Activated CD4-positive, alpha-beta T cell treated with anti-CD3 and anti-CD28 coated beads for 48 hours (primary cell): ENCODE data around the gene ORAI2.
A peak's percentile ranks its signal among the peaks of the same experiment; 100 is the strongest.
"Not testable (repeated sequence)": the region's sequence is repeated elsewhere in the genome, so short reads cannot be mapped to it uniquely, and the experiment has no call there.

ENCODE experiments used
- DNase-seq: peaks from one replicate; pipeline ENCODE4 v3.0.0-alpha.2; 2020

The ORAI2 gene

DNA sequence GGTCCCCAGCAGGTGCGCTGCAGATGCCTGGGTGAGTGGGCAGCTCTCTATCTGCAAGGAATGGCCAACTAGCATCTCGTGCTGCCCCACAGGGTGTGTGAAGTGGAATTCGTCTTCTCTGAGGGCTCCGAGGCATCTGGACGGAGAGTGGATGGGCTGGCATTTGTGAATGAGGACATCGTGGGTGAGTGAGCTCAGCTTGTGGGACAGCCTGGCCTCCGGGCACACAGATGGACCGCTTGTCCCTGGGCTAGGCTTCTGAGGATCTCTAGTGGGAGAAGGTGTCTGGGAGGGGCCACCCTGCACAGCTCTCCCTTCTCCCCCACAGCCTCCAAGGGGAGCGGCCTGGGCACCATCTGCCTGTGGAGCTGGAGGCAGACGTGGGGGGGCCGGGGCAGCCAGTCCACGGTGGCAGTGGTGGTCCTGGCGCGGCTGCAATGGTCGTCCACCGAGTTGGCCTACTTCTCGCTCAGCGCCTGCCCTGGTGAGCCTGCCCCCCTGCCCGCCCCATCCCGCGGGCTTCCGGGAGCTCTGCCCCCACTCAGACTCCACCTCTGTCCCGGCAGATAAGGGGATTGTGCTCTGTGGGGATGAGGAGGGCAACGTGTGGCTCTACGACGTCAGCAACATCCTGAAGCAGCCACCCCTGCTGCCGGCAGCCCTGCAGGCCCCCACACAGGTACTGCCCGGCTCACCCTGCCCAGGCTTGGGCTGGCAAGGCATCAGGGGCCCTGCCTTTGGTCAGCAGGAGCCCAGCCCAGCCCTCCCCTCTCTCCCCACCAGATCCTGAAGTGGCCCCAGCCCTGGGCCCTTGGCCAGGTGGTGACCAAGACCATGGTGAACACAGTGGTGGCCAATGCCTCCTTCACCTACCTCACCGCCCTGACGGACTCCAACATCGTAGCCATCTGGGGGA lies 39.0 kb downstream of the ORAI2 start:
- no peak for DNase-seq

DNA sequence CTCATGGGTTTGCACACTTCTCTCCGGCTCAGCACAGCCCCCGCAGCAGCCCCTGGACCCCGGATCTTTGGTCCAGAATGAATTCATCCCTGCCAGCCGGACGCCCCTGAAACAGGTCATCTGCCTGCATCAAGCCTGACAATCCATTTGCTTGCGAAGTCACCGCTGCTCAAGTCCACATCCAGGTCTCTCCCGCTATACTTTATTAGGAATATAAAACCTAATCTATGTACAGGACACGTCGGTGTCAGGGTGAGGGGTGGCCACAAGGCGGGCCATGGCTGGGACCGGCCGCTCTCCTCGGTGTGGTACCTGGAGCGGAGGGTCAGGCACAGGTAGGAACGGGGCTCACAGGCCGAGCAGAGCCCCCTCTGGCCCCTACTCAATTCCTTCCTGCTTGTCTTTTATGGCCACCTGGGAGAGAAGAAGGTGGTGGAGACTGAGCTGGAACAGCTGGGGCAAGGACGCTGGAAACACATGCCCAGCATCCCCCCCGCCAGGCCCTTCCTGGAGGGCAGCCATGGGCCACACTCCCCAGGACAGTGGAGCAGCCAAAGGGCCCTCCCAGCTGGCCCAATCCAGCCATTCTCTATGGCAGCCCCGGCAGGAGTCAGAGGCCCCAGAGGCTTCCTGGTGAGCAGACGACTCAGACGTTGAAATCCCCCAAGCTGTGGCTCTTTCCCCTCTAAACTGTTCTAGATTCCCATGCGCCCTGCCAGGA lies 40.1 kb downstream of the ORAI2 start:
- DNase-seq = no peak

DNA sequence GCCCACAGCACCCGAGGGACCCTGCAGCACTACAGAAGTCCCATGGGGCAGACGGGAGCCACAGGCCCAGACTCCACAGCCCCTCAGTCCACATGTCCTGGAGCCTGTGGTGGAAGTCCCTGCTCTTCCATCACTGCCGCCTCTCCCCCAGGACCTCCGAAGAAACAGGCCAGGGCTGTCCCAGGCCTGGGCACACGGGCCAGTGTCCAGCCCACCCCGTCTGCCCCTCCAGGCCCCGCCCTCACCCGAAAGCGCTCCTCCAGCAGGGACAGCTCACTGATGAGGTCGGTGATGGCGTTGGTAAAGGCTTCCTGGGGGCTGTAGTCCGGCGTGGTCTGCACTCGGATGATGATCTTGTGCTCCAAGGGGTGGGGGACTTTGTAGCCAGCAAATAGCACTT lies 40.7 kb downstream of the ORAI2 start:
- not testable (repeated sequence) for DNase-seq

DNA sequence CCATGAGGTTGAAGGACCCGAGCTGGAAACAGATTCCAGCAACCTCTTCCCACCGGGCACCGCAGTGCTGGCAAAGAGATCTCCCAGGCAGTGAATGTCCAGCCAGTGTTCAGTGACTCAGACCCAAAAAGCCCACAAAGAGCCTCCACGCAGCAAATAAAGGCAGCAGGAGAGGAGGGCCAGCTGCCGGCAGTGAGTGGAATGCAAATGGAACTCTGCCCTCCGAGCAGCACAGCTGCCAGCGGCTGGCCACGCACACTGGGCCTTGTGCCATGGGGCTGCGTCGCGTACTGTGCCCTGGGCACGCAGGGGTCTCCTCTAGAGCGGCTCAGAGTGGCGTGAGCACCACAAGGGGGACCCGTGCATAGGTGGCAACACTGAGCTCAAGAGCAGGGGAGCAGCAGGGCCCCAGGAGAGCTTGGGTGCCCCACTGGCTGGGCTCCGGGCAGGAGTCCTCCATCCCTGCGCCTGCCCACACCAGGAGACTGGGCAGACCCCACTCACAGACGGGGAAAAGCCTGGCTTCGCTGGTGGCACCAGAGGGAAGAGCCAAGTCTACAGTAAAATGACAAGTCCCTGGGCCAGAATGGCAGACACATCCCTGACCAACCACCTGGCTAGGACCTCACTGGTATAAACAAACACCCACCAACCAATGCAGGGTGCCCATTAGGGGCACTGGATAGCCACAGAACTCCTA lies 41.5 kb downstream of the ORAI2 start:
- not testable (repeated sequence) for DNase-seq

DNA sequence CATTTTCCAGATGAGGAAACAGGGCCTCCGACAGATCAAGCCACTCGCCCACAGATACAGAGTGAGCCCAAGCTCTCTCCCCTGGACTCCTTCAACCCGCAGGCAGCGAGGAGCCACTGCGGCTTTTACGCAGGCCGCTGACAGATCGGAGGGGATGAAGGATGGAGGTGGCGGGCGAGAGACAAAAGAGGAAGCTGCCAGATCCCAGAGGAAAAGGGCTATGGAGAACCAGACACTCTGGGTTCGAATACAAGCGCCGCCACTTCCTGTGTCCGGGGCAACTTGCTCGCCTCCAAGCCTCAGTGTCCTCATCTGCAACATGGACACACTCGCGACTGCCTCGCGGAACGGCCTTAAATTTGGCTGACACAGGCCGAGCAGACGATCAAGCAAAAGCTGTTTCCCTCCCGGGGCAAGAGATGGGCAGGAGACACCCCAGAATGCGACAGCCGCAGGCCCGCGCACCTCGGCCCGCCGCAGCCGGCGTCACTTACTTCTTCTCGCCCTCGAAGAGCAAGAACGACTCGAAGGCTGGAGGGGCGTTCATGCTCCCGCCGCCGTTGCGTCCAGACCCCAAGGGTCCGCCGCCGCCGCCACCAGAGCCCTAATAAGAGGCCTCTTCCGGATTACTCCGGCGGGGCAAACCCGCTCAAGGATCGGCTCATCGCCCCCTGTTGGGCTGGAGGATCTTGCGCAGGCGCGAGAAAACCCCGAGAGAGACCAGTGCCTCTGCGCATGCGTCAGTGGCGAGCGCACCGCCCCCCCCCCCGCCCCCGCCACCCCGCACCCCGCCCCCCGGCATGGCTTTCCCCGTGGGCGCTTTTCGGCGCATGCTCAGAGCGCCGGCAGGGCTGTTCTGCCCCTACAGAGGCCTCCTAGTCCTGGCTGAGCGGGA lies 45.2 kb downstream of the ORAI2 start, which contains the start of gene POLR2J:
Gene POLR2J, minus strand, starts transcription at position 609 of the 895 bp plus-strand sequence. Its CDS starts 62 bp downstream, at position 547.
- DNase-seq = peak; percentile 92

DNA sequence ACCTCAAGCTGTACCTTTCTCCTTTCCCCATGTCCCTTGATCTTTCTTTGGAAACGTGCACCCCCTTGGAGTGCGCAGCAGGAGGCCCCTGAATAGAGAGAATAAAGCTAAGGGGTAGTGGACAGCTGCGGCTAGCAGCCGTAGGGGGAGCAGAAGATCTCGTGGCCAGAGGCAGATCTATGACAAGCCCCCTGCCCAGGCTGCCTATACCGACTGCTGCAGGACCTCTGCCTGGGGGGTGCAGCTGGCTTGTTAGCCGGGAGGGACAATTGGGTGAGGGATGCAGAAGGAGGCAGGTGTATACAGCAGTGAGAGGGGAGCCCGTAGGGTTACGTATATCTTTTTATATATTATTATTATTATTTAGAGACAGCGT lies 45.8 kb downstream of the ORAI2 start:
- DNase-seq = not testable (repeated sequence)

DNA sequence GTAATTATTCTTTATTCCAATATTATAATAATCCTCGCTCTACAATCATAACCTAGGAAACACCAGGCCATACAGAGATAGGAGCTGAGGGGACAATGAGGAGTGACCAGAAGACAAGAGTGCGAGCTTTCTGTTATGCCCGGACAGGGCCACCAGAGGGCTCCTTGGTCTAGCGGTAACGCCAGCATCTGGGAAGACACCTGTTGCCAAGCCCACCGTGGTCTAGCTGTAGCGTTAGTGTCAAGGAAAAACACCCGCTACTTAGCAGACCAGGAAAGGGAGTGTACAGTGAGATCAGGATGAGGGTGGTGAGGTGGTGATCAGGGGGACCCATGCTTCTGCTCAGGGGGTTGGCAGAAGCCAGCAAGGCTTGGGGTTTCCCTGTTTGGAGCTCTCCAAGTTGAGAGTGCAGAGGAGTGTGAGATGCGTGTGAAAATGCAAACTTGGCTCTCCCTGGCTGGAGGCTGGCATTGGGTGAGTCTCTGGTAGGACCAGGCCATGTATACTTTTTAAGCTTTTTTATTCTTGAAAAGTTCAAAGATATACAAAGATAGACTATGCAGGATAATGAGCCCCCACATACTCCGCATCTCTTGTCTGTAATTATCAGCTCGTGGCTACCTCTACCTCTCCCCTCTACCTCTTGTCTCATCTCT lies 46.7 kb downstream of the ORAI2 start:
- peak; percentile 58 for DNase-seq

DNA sequence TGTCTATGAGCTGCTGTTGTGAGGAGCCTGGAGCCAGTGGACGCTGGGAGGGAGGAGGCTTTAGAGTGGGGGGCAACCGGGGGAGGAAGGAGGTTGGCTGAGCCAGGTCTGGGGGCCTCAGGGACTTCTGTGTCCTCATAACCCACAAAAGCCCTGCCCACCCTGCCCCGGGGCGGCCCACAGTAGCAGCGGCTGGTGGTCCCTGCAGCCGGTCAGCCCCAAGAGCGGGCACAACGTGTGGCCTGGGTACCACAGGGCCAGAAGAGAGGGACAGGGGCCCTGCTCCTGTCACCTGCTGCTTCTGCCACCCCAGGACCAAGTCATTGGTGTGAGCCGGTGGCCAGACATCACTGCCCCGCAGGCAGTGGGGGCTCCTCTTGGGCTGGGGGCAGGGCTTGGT lies 48.6 kb downstream of the ORAI2 start:
- DNase-seq = not testable (repeated sequence)

DNA sequence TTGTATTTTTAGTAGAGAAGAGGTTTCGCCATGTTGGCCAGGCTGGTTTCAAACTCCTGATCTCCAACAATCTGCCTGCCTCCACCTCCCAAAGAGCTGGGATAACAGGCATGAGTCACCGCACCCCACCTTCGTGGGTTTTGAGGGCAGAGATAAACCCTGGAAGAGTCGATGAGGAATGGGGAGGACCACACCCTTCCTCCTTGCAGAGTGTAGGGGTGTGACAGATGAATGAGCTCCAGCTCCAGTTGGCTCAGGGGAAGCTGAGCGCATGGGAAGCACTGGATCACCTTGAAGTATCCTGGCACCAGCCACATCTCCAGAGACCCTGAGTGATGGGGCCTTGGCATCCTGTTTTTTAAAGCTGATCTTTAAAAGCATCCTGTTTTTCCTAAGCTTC lies 50.9 kb downstream of the ORAI2 start:
- DNase-seq = not testable (repeated sequence)

DNA sequence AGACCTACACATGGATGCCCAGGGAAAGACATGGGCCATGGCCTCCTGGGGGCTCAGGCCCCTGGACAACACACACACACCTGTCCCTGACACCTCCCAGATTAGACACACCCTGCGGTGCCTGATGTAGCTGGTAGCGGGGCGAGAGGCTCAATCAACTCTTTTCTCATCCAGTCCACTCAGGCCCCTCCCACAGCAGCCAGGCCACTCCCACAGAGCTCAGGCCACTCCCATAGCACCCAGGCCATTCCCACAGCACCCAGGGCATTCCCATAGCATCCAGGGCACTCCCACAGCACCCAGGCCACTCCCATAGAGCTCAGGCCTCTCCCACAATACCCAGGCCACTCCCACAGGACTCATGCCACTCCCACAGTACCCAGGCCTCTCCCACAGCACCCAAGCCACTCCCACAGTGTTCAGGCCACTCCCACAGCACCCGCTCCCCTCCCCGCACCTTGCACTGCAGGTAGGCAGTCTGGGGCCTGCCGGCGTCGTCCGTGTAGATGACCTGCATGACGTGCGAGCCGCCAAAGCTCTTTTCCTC lies 57.2 kb downstream of the ORAI2 start:
- peak; percentile 87 for DNase-seq

DNA sequence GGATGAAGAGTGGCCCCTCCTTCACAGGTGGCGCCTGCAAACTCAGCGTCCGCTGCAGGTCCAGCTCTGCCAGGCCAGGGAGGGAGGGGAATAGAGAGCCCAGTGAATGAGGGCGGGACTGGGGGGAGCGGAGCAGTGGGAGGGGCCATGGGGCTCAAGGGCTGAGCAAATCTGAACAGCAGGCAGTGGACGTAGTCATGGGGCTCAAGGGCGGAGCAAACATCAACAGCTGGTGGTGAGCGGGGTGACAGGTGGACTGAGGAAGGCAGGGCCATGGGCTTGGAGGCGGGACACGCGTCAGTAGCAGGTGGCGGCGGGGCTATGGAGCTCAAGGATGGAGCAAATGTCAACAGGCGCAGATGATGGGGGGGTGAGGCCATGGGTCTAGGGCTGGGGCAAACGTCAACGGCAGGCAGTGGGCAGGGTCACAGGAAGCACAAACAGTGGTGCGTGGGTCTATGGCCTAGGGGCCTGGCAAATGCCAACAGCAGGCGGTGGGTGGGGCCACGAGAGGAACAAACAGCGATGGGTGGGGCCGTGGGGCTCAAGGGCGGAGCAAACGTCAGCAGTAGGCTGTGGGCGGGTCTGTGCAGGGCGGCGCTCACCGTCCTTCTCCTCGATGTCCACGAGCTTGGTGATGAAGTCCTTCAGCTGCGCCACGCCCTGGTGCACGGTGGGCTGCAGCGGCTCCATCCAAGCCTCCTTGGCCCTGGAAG lies 60.0 kb downstream of the ORAI2 start:
- not testable (repeated sequence) for DNase-seq

DNA sequence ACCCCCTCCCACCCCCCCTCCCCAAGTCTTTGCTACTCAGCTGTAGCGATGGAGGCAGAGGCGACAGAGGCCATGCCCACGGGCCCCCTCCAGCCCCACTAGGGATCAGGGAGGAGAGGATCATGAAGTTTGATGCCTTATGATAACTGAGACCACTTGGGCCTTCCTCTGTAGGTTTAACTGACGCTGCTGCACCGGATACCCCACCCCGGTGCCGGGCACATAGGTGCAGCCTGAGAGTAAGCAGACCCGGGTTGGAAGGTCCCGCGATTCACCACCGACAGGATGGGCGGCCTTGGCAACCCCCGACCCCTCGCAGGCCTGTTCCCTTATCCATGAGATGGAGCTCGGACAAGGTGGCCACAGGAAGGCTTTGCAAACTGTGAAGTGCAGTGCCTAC lies 60.7 kb downstream of the ORAI2 start:
- DNase-seq = not testable (repeated sequence)

DNA sequence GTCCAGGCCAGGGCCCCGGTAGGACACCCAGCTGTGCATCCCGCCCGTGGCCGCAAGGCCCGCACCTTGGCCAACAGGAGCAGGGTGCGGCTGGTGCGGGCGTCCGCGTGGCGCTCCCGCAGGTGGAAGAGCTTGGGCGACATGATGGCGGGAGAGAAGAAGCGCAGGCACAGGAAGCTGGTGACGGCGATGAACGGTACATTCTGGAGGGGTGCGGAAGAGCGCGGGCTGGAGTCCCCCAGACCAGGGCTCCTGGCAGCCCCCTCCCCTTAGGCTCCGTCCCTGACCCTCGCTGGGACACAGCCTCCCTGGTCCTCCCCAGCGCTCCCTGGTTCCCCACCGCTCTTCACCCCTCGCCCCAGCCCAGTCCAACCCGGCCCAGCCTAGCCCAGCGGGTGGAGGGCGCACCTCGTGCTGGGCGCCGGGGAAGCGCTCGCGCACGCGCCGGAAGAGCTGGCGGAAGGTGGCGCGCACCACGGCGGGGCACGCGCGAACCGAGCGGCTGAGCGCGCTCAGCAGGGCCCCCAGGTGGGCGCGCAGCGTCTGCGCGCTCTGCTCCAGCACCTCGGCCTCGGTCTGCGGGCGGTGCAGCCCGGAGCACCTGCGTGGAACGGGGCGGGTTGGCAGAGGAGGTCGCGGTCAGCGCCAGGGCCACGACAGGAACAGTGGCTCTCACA lies 61.2 kb downstream of the ORAI2 start:
- not testable (repeated sequence) for DNase-seq

DNA sequence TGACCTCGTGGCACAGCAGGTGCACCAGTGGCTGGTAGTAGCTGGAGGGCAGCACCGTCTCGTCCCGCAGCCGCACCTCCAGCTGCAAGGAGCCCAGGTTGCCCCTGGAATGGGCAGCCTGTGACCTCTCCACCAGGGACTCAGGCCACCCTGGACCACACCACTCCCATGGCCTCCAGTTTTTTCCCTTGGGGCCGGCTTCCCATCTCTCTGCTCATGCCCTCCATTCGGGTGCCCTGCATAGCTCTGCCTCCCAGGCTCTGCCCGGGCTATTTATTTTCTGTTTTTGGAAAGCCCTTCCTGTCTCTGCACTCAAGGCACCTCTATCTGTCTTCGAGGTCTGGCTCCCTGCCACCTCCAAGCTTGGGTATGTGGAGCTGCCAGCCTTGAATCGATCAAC lies 63.5 kb downstream of the ORAI2 start:
- not testable (repeated sequence) for DNase-seq

DNA sequence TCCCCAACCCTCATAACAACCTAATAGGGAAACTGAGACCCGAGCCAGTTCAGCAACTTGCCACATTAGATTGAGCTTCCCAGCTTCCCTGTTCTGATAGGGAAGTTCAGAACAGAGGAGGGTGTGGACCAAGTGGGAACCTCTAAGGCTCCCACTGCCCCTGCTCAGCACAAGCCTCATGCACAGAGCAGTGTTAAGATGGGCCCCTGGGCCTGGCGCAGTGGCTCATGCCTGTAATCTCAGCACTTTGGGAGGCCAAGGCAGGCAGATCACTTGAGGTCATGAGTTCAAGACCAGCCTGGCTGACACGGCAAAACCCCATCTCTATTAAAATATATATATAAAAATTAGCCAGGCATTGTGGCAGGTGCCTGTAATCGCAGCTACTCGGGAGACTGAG lies 63.9 kb downstream of the ORAI2 start:
- not testable (repeated sequence) for DNase-seq

DNA sequence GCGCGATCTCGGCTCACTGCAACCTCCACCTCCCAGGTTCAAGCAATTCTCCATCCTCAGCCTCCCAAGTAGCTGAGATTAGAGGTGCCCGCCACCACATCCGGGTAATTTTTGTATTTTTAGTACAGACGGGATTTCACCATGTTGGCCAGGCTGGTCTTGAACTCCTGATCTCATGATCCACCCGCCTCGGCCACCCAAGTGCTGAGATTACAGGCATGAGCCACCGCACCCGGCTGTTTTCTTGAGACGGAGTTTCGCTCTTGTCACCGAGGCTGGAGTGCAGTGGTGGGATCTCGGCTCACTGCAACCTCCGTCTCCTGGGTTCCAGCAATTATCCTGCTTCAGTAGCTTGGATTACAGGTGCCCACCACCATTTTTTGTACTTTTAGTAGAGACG lies 64.9 kb downstream of the ORAI2 start:
- not testable (repeated sequence) for DNase-seq

DNA sequence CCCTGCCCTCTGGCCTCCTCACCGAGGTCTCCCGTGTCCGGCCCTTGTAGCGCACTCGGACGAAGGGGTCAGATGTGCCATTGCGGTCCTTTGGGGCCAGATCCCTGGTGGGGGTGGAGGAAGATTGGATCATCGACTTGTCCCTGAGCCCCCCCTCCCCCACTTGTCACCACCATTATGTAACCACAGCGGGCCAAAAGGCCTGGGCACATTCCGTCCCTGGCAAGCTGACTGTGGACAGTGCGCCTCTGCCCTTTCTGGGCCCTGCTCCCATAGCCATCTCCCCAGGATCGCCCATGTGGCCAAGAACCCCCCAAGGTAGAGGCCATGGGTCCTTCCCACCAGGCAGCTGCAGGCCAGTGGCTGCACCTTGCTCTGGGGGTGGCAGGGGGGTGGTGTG lies 69.8 kb downstream of the ORAI2 start:
- DNase-seq = not testable (repeated sequence)

DNA sequence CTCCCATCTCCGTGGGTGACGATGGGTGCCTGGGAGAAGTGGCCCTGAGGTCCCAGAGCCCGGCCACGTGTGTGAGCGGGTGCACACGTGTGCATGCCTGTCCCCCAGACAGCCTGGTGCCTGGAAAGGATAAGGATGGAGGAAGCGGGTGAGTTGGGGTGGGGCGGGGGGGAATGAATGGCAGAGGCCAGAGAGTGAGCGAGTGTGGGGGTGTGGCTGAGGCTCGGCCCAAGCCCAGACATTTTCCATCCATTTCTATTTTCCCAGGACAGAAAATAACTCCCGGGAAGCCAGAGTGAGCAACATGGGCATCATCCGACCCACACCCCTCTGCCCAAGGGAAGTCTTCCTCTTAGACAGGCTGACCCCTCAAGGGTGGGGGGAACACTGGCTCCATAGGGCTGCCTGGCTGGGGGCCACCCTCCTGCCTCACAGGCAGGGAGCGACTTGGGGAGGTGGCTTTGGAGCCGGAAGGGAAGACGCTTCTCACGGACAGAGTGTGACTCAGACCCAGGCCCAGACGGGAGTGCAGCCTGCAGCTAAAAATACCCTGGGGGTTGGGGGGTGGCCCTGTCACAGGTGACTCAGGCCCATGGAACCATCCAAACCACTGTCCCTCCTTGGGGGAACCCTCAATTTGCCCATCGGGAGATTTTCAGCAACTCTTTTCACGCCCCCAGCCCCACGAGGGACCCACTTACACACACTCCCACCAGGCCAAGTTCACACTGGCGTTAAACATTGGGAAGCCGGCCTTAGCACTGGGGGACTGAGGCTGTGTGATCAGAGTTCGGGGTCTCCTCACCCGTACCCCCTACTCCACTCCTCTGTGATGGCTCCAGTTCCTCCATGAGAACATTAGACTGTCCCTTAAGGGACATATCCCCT lies 72.2 kb downstream of the ORAI2 start:
- DNase-seq = not testable (repeated sequence)
